GM12878 (cell line): ENCODE data around the gene IRX4. TPM values are rescaled to one million over a fixed set of nuclear protein-coding genes. Genes with fewer than 3 reads are reported as not detected.

ENCODE experiments used
- ATAC-seq: fragments of 200-7000 bp; cut with Tn5 transposase; 3 replicates; pipeline ENCODE4 v1.9.1; 2020; ENCODE audit warnings: mild to moderate bottlenecking, moderate library complexity
- BruUV-seq: library from RNA; stranded (reverse); fragments of 400-500 nt; replicated peaks from 2 replicates; lab custom pipeline; 2021; lab: Mats Ljungman, UMichigan
- CTCF ChIA-PET: fragments of 300-600 bp; sonication (Branson Sonifier 250); formaldehyde crosslinking; extraction: SDS; loops from one replicate; lab custom pipeline; 2021; ENCODE audit warnings: inconsistent platforms; lab: Yijun Ruan, JAX
- POLR2A ChIA-PET: fragments of 350-600 bp; formaldehyde crosslinking; extraction: SDS; loops from one replicate; lab custom pipeline; 2021; ENCODE audit warnings: inconsistent platforms; lab: Charles Lee
- RAD21 ChIA-PET: fragments of 300-600 bp; sonication (Branson Sonifier 250); formaldehyde crosslinking; loops from one replicate; lab custom pipeline; 2023; ENCODE audit warnings: antibody characterized with exemption; ENCODE audit not compliant: unreplicated experiment; lab: Charles Lee
- SMC1A ChIA-PET: fragments of 300-600 bp; sonication (Branson Sonifier 250); formaldehyde crosslinking; loops from one replicate; lab custom pipeline; 2023; ENCODE audit not compliant: unreplicated experiment, uncharacterized antibody; lab: Charles Lee
- DNase-seq: peaks from one replicate; pipeline ENCODE4 v3.0.0-alpha.2; 2011; ENCODE audit warnings: low read depth, low spot score
- FAIRE-seq: peaks from 3 replicates; lab custom pipeline; 2011; peaks lifted over from hg19 to GRCh38; lab: Jason Lieb, UNC
- H2AFZ ChIP-seq: 2 replicates; pipeline ENCODE4 v1.6.0; 2011; ENCODE audit warnings: low read depth, low read length, control low read depth; ENCODE audit not compliant: control insufficient read depth
- H3K27ac ChIP-seq: 2 replicates; pipeline ENCODE4 v1.5.1; 2011; ENCODE audit warnings: control low read depth; ENCODE audit not compliant: control insufficient read depth, insufficient read depth
- H3K27me3 ChIP-seq, 2 experiments: replicated peaks in 1 of 2; 2 replicates each; pipeline versions ENCODE4 v1.6.0 to v1.6.1; 2011; ENCODE audit warnings: low read length in 1 of 2; ENCODE audit not compliant: control insufficient read depth in 2 of 2, insufficient read depth in 2 of 2
- H3K36me3 ChIP-seq, 2 experiments: 2 replicates each; pipeline ENCODE4 v1.5.1; 2011; ENCODE audit warnings: low read length in 1 of 2; ENCODE audit not compliant: control insufficient read depth in 2 of 2, insufficient read depth in 2 of 2
- H3K4me1 ChIP-seq: 2 replicates; pipeline ENCODE4 v1.6.1; 2011; ENCODE audit warnings: mild to moderate bottlenecking, low read length, moderate library complexity, mixed read lengths; ENCODE audit not compliant: control insufficient read depth, insufficient read depth
- H3K4me2 ChIP-seq: 2 replicates; pipeline ENCODE4 v1.6.0; 2011; ENCODE audit warnings: control low read depth; ENCODE audit not compliant: control insufficient read depth, insufficient read depth
- H3K4me3 ChIP-seq: fragments of 200-600 bp; sonication (generic); 2 replicates; pipeline ENCODE4 v1.5.1; 2016
- H3K79me2 ChIP-seq: 2 replicates; pipeline ENCODE4 v1.6.0; 2011; ENCODE audit warnings: low read length; ENCODE audit not compliant: control insufficient read depth, insufficient read depth
- H3K9ac ChIP-seq: 2 replicates; pipeline ENCODE4 v1.8.0; 2011; ENCODE audit warnings: low read length, control low read depth, mixed read lengths; ENCODE audit not compliant: control insufficient read depth, insufficient read depth
- H3K9me3 ChIP-seq: replicated peaks from 3 replicates; pipeline ENCODE4 v1.5.1; 2011; ENCODE audit warnings: mild to moderate bottlenecking, low read length; ENCODE audit not compliant: control insufficient read depth, insufficient read depth
- H4K20me1 ChIP-seq: 2 replicates; pipeline ENCODE4 v1.6.0; 2011; ENCODE audit not compliant: control insufficient read depth, insufficient read depth
- MYB ChIP-seq: fragments of 150-350 bp; IDR thresholded peaks from 2 replicates; pipeline ENCODE4 v1.6.1; 2014; ENCODE audit warnings: mild to moderate bottlenecking, low read depth, low read length, borderline replicate concordance
- RAD21 ChIP-seq: IDR thresholded peaks from 2 replicates; pipeline ENCODE4 v1.6.1; 2011; ENCODE audit warnings: mild to moderate bottlenecking, low read depth, low read length, moderate library complexity; ENCODE audit not compliant: insufficient read depth
- TAF1 ChIP-seq: IDR thresholded peaks from 2 replicates; pipeline ENCODE4 v1.6.1; 2011; ENCODE audit warnings: mild to moderate bottlenecking, low read depth, low read length, borderline replicate concordance
- TBL1XR1 ChIP-seq: IDR thresholded peaks from 2 replicates; pipeline ENCODE4 v1.6.1; 2012; ENCODE audit warnings: low read depth, low read length, improper control_type of control experiment
- TCF12 ChIP-seq: IDR thresholded peaks from 2 replicates; pipeline ENCODE4 v1.6.1; 2011; ENCODE audit warnings: low read depth, mild to moderate bottlenecking, low read length
- ZNF274 ChIP-seq: IDR thresholded peaks from one replicate; pipeline ENCODE4 v1.8.0; 2011; ENCODE audit not compliant: insufficient read length, insufficient read depth
- WGBS: methylation state at CpG from one replicate; pipeline ENCODE4 v1.1.6; 2016; ENCODE audit warnings: low lambda C conversion rate; ENCODE audit not compliant: insufficient replicate concordance, insufficient coverage; ENCODE audit errors: missing lambda C conversion rate; 5-methylcytosine and 5-hydroxymethylcytosine counted together
- in situ Hi-C: fragments of 300-500 bp; cut with MboI; formaldehyde crosslinking; loops from 9 replicates; pipeline ENCODE4 v1.14.3; 2018; ENCODE audit warnings: mixed read lengths
- intact Hi-C: fragments of 100-400 bp; cut with micrococcal nuclease; formaldehyde crosslinking; loops from one replicate; pipeline ENCODE4 v1.14.2; 2022; ENCODE audit not compliant: unreplicated experiment
- polyA plus RNA-seq, 11 experiments: library from polyadenylated mRNA; depleted of rRNA in 4 of 11; unstranded in 6 of 11; stranded (reverse) in 5 of 11; fragments of >200 nt; fragmentation: Nextera tagmentation in 4 of 11; fragmentation: Illumina TruSeq in 1 of 11; extraction: Ambion mirVana in 4 of 11; extraction: Trizol in 1 of 11; gene quantifications; 1 replicate in 1 of 11; 2 replicates in 10 of 11; pipeline versions ENCODE4 v1.2.1 to v1.2.3, GENCODE V29; 2011 to 2016; ENCODE audit warnings: inconsistent platforms in 2 of 11, missing spikeins in 2 of 11, low read depth in 1 of 11
- total RNA-seq, 4 experiments: library from RNA; depleted of rRNA in 3 of 4; stranded (reverse); fragments of >200 nt in 3 of 4; fragmentation: Illumina TruSeq in 1 of 4; extraction: Trizol in 1 of 4; gene quantifications; 2 replicates each; pipeline versions ENCODE4 v1.2.1 to v1.2.3, GENCODE V29; 2013 to 2021
- TF ChIP-seq, protein P1 (sequence below): fragments of 450-650 bp; IDR thresholded peaks from 2 replicates; pipeline ENCODE4 v1.6.1; 2017; ENCODE audit warnings: mild to moderate bottlenecking, moderate library complexity

IRX4 gene
- total and polyA plus RNA-seq, 10 of the 15 experiments (the other 5 are each of a cell fraction or from before 2014, with no cell fraction given), result not detected

DNA sequence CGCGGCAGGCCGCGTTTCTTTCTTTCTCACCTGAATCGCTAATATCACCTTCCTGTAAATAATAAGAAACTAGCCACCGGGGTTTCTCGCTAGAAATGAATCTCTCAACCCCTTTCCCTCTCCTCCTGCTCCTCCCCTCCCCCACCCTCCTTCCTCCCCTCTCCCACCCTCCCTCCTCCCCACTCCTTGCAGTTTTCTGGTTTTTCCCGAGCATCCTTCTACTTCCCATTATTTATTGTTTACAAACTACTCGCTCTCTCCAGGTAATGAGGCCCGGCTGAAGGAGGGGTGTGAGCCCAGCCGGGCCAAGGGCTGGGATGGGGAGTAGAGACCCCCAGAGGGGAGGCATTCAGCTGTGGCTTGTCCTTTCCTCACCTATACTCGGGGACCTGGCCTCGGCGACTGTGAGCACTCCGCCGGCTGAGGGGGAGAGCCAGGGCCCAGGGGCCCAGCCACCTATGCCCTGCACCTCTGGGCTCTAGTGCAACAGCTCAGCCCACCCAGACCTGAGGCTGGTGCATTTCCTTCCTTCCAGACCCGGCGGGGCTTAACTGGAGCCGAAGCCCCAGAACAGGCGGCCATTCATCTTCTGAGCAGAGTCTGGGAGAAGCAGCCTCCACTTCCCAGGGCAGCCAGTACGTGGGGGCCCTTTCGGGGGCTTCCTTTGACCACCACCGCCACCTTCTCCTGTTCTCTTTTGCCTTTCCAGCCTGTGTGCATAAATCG lies 2.1 kb upstream of the IRX4 start (continued):
- TF ChIP-seq, protein P1, sequence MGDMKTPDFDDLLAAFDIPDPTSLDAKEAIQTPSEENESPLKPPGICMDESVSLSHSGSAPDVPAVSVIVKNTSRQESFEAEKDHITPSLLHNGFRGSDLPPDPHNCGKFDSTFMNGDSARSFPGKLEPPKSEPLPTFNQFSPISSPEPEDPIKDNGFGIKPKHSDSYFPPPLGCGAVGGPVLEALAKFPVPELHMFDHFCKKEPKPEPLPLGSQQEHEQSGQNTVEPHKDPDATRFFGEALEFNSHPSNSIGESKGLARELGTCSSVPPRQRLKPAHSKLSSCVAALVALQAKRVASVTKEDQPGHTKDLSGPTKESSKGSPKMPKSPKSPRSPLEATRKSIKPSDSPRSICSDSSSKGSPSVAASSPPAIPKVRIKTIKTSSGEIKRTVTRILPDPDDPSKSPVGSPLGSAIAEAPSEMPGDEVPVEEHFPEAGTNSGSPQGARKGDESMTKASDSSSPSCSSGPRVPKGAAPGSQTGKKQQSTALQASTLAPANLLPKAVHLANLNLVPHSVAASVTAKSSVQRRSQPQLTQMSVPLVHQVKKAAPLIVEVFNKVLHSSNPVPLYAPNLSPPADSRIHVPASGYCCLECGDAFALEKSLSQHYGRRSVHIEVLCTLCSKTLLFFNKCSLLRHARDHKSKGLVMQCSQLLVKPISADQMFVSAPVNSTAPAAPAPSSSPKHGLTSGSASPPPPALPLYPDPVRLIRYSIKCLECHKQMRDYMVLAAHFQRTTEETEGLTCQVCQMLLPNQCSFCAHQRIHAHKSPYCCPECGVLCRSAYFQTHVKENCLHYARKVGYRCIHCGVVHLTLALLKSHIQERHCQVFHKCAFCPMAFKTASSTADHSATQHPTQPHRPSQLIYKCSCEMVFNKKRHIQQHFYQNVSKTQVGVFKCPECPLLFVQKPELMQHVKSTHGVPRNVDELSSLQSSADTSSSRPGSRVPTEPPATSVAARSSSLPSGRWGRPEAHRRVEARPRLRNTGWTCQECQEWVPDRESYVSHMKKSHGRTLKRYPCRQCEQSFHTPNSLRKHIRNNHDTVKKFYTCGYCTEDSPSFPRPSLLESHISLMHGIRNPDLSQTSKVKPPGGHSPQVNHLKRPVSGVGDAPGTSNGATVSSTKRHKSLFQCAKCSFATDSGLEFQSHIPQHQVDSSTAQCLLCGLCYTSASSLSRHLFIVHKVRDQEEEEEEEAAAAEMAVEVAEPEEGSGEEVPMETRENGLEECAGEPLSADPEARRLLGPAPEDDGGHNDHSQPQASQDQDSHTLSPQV, result no peak
- TF ChIP-seq TBL1XR1 (no peak), ZNF274 (no peak), RAD21 (no peak), MYB (no peak)

GRCh38 chr5:1883925-1884677 lies 1.4 kb upstream of the IRX4 start:
- ATAC-seq, result no peak
- H3K4me1 ChIP-seq, result no peaks in the 10 kb centered on the region
- intact Hi-C loops (no loop called here), in situ Hi-C loops (no loop called here)
- TF ChIP-seq TAF1 (no peak), MYB (no peak), TCF12 (no peak)
- DNase-seq, result no peak
- no peak overlapping the region for H3K9ac ChIP-seq
- SMC1A ChIA-PET, result no interaction called here
- BruUV-seq, result no TSS peak
- H3K36me3 ChIP-seq, result no peaks in the 10 kb centered on the region
- H2AFZ ChIP-seq, result no peak overlapping the region
- FAIRE-seq, result no peak
- CTCF ChIA-PET, result no interaction called here
- H3K27ac ChIP-seq, result no peak overlapping the region
- H3K27me3 ChIP-seq, result peaks cover 6 to 10% of the 10 kb centered on the region in 2 experiments; a peak in 3 of 4 replicates
- RAD21 ChIA-PET, result no interaction called here
- no peak overlapping the region for H3K4me2 ChIP-seq
- WGBS, result 30% methylated on average over 45 of the region's 49 CpGs
- no peaks in the 10 kb centered on the region for H3K79me2 ChIP-seq
- H3K4me3 ChIP-seq, result no peak overlapping the region
- POLR2A ChIA-PET, result no interaction called here
- no peaks in the 10 kb centered on the region for H4K20me1 ChIP-seq
- no peaks in the 10 kb centered on the region; the same call in 2 of the 3 replicates for H3K9me3 ChIP-seq
